GM12878 (cell line): ENCODE results near the gene LGALS9.

Source experiments
- BCL11A ChIP-seq: IDR thresholded peaks from 2 replicates; pipeline ENCODE4 v1.6.1; 2011; ENCODE audit warnings: low read depth, low read length
- CEBPB ChIP-seq, 2 experiments: fragments of 150-350 bp in 1 of 2; IDR thresholded peaks; 2 replicates each; pipeline ENCODE4 v1.6.1; 2012 to 2014; ENCODE audit warnings: low read depth in 2 of 2, low read length in 2 of 2, borderline replicate concordance in 1 of 2, inconsistent platforms in 1 of 2
- E4F1 ChIP-seq: fragments of 450-650 bp; IDR thresholded peaks from 2 replicates; pipeline ENCODE4 v1.6.1; 2018; ENCODE audit warnings: borderline replicate concordance, mild to moderate bottlenecking; ENCODE audit not compliant: partially characterized antibody
- RB1 ChIP-seq: fragments of 450-650 bp; formaldehyde crosslinking; IDR thresholded peaks from 2 replicates; pipeline ENCODE4 v1.6.1; 2017; ENCODE audit warnings: mild to moderate bottlenecking, borderline replicate concordance
- SIX5 ChIP-seq: IDR thresholded peaks from 2 replicates; pipeline ENCODE4 v1.6.1; 2011; ENCODE audit warnings: mild to moderate bottlenecking, low read depth, low read length, moderate library complexity; ENCODE audit not compliant: severe bottlenecking
- SMAD1 ChIP-seq: fragments of 450-650 bp; IDR thresholded peaks from 2 replicates; pipeline ENCODE4 v1.6.1; 2018; ENCODE audit warnings: mild to moderate bottlenecking, low read depth; ENCODE audit not compliant: partially characterized antibody
- ZNF274 ChIP-seq: IDR thresholded peaks from one replicate; pipeline ENCODE4 v1.8.0; 2011; ENCODE audit not compliant: insufficient read length, insufficient read depth
- TF ChIP-seq, protein P1 (sequence below), 3 experiments: IDR thresholded peaks in 2 of 3; conservative IDR thresholded peaks in 1 of 3; 2 replicates each; pipeline ENCODE4 v1.5.1; 2011; ENCODE audit warnings: low read depth in 3 of 3, low read length in 3 of 3, mild to moderate bottlenecking in 3 of 3, control low read depth in 2 of 3, moderate library complexity in 2 of 3, inconsistent platforms in 1 of 3, mixed read lengths in 1 of 3; ENCODE audit not compliant: control insufficient read depth in 2 of 3, insufficient read depth in 1 of 3; ENCODE audit errors: extremely low read depth in 1 of 3

DNA sequence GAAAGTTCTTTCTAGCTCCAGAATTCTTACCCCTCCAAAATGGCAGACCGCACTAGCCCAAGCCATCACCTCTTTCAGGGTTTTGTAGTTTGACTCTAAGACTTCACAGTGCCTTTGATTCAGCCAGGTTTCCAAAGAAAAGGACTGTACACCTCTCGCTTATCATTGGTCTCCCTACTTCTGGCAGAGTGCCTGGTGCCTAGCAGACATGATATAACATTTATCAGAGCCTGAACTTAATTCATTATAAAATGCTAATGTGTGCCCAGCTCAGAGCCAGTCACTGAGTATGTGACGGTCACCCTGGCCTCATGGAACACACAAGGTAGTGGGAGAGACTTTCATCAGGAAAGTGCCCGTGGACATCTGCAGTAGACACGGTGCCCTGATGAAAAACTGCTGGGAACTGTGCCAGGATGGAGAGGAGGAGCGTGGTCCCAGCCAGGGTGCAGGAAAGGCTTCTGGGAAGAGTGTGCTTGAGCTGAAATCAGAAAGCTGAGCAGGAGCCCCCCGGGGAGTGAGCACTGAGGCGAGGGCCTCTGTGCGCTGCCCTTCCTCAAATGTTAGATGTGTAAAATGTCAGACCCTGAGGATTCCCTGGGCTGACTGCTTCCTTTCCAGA is 34.3 kb upstream of the LGALS9 start:
- TF ChIP-seq, protein P1, sequence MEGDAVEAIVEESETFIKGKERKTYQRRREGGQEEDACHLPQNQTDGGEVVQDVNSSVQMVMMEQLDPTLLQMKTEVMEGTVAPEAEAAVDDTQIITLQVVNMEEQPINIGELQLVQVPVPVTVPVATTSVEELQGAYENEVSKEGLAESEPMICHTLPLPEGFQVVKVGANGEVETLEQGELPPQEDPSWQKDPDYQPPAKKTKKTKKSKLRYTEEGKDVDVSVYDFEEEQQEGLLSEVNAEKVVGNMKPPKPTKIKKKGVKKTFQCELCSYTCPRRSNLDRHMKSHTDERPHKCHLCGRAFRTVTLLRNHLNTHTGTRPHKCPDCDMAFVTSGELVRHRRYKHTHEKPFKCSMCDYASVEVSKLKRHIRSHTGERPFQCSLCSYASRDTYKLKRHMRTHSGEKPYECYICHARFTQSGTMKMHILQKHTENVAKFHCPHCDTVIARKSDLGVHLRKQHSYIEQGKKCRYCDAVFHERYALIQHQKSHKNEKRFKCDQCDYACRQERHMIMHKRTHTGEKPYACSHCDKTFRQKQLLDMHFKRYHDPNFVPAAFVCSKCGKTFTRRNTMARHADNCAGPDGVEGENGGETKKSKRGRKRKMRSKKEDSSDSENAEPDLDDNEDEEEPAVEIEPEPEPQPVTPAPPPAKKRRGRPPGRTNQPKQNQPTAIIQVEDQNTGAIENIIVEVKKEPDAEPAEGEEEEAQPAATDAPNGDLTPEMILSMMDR (IDR thresholded peaks at IDR 0.05 in 2 of 3, conservative IDR thresholded peaks at IDR 0.05 in 1 of 3; ENCODE audit: control insufficient read depth in 2 of 3, extremely low read depth in 1 of 3, insufficient read depth in 1 of 3, low read depth in 3 of 3, low read length in 3 of 3) = no peak
- TF ChIP-seq SIX5 = no peak
- no peak for TF ChIP-seq BCL11A
- TF ChIP-seq E4F1 = no peak
- TF ChIP-seq SMAD1 = no peak
- TF ChIP-seq RB1 = no peak
- TF ChIP-seq ZNF274 = no peak
- no peak for TF ChIP-seq CEBPB (IDR thresholded peaks at IDR 0.05; ENCODE audit: borderline replicate concordance in 1 of 2, low read depth in 2 of 2, low read length in 2 of 2)
